Measurements from ENCODE around the gene ZNF521.

GRCh38 chr18:25052511-25052921, 299.4 kb downstream of the ZNF521 start:
- TF ChIP-seq ZC3H10 (CRISPR knock-in tag; IDR thresholded peaks at IDR 0.05): no peak
- TF ChIP-seq GLIS3 (CRISPR knock-in tag; IDR thresholded peaks at IDR 0.05): no peak
- TF ChIP-seq SNAI2 (CRISPR knock-in tag; IDR thresholded peaks at IDR 0.05): no peak
- no peak for TF ChIP-seq ESRRG (CRISPR knock-in tag; IDR thresholded peaks at IDR 0.05)
- TF ChIP-seq CSRNP3 (CRISPR knock-in tag; IDR thresholded peaks at IDR 0.05): no peak

Data from SK-N-SH treated with all-trans-retinoic acid at 6 μM for 48 hours (cell line).